ENCODE data around the gene CACNA2D2.

DNA sequence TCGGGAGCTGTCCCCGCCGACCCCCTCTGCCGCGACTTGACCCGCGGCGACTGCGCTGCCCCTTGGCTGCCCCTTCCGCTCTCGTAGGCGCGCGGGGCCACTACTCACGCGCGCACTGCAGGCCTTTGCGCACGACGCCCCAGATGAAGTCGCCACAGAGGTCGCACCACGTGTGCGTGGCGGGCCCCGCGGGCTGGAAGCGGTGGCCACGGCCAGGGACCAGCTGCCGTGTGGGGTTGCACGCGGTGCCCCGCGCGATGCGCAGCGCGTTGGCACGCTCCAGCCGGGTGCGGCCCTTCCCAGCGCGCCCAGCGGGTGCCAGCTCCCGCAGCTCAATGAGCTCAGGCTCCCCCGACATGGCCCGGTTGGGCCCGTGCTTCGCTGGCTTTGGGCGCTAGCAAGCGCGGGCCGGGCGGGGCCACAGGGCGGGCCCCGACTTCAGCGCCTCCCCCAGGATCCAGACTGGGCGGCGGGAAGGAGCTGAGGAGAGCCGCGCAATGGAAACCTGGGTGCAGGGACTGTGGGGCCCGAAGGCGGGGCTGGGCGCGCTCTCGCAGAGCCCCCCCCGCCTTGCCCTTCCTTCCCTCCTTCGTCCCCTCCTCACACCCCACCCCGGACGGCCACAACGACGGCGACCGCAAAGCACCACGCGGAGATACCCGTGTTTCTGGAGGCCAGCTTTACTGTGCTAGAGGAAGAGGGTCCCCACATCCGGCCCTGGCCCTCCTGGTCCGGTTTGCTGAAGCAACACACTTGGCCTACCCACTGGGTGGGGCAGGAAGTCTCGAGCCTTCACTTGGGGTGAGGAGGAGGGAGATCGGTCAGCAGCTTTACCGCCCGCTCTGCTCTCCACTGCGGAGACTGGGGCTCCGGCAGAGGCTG is 162.7 kb downstream of the CACNA2D2 start, which contains the start of gene RASSF1:
- peak; percentile 53 for TF ChIP-seq POLR2A (IDR thresholded peaks at IDR 0.05)
- TF ChIP-seq, protein P1, sequence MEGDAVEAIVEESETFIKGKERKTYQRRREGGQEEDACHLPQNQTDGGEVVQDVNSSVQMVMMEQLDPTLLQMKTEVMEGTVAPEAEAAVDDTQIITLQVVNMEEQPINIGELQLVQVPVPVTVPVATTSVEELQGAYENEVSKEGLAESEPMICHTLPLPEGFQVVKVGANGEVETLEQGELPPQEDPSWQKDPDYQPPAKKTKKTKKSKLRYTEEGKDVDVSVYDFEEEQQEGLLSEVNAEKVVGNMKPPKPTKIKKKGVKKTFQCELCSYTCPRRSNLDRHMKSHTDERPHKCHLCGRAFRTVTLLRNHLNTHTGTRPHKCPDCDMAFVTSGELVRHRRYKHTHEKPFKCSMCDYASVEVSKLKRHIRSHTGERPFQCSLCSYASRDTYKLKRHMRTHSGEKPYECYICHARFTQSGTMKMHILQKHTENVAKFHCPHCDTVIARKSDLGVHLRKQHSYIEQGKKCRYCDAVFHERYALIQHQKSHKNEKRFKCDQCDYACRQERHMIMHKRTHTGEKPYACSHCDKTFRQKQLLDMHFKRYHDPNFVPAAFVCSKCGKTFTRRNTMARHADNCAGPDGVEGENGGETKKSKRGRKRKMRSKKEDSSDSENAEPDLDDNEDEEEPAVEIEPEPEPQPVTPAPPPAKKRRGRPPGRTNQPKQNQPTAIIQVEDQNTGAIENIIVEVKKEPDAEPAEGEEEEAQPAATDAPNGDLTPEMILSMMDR (IDR thresholded peaks at IDR 0.05) = no peak
